ENCODE results near the gene PPIP5K2.
"Not testable (repeated sequence)": the region's sequence is repeated elsewhere in the genome, so short reads cannot be mapped to it uniquely, and the experiment has no call there.

The PPIP5K2 gene

GRCh38 chr5:103208460-103208859 is 88.4 kb downstream of the PPIP5K2 start:
- no peak for DNase-seq (ENCODE audit: low spot score)

GRCh38 chr5:103209065-103209464 is 89.0 kb downstream of the PPIP5K2 start:
- DNase-seq (ENCODE audit: low spot score) = no peak

- DNase-seq (ENCODE audit: low spot score) = no peak
Observed at GRCh38 chr5:103210952-103211351, 90.9 kb downstream of the PPIP5K2 start.

- DNase-seq (ENCODE audit: low spot score) = no peak
Observed at GRCh38 chr5:103211576-103212561, 91.8 kb downstream of the PPIP5K2 start.

GRCh38 chr5:103216137-103216536 is 96.0 kb downstream of the PPIP5K2 start:
- DNase-seq (ENCODE audit: low spot score) = no peak

GRCh38 chr5:103216697-103217096 is 96.6 kb downstream of the PPIP5K2 start:
- no peak for DNase-seq (ENCODE audit: low spot score)

GRCh38 chr5:103217101-103217500 is 97.0 kb downstream of the PPIP5K2 start:
- no peak for DNase-seq (ENCODE audit: low spot score)

GRCh38 chr5:103218164-103218563 is 98.1 kb downstream of the PPIP5K2 start:
- DNase-seq (ENCODE audit: low spot score) = no peak

- not testable (repeated sequence) for DNase-seq (ENCODE audit: low spot score)
Observed at GRCh38 chr5:103219074-103219473, 99.0 kb downstream of the PPIP5K2 start.

- no peak for DNase-seq (ENCODE audit: low spot score)
Observed at GRCh38 chr5:103223031-103223955, 103.2 kb downstream of the PPIP5K2 start.

GRCh38 chr5:103224118-103224893 is 104.2 kb downstream of the PPIP5K2 start:
- peak; percentile 33 for DNase-seq (ENCODE audit: low spot score)

GRCh38 chr5:103224894-103225246 is 104.8 kb downstream of the PPIP5K2 start:
- DNase-seq (ENCODE audit: low spot score) = no peak

GRCh38 chr5:103228061-103228460 is 108.0 kb downstream of the PPIP5K2 start:
- no peak for DNase-seq (ENCODE audit: low spot score)

- no peak for DNase-seq (ENCODE audit: low spot score)
Observed at GRCh38 chr5:103228588-103228987, 108.5 kb downstream of the PPIP5K2 start.

GRCh38 chr5:103232393-103232999 is 112.4 kb downstream of the PPIP5K2 start:
- peak; percentile 9 for DNase-seq (ENCODE audit: low spot score)

- no peak for DNase-seq (ENCODE audit: low spot score)
Observed at GRCh38 chr5:103234239-103234975, 114.3 kb downstream of the PPIP5K2 start.

- no peak for DNase-seq (ENCODE audit: low spot score)
Observed at GRCh38 chr5:103235891-103236290, 115.8 kb downstream of the PPIP5K2 start.

GRCh38 chr5:103237778-103238177 is 117.7 kb downstream of the PPIP5K2 start:
- DNase-seq (ENCODE audit: low spot score) = no peak

- DNase-seq (ENCODE audit: low spot score) = no peak
Observed at GRCh38 chr5:103243665-103244064, 123.6 kb downstream of the PPIP5K2 start.

GRCh38 chr5:103244398-103244797 is 124.3 kb downstream of the PPIP5K2 start:
- no peak for DNase-seq (ENCODE audit: low spot score)

- DNase-seq (ENCODE audit: low spot score) = no peak
Observed at GRCh38 chr5:103245761-103246160, 125.7 kb downstream of the PPIP5K2 start.
